Breast epithelium (tissue), 3 donors: ENCODE results near the gene IHH.

Experiments used
- POLR2A ChIP-seq: fragments of 450-650 bp; IDR thresholded peaks from one replicate; pipeline ENCODE4 v1.6.1; 2016; ENCODE audit warnings: antibody characterized with exemption, mild to moderate bottlenecking, moderate library complexity
- POLR2AphosphoS5 ChIP-seq, 3 donors: sonication (generic); formaldehyde crosslinking; IDR thresholded peaks; one replicate each; pipeline ENCODE4 v1.6.1; 2017; ENCODE audit warnings: antibody characterized with exemption in 3 of 3
- TF ChIP-seq, protein P1 (sequence below), 3 donors: fragments of 450-650 bp; IDR thresholded peaks; one replicate each; pipeline ENCODE4 v1.5.1; 2016 to 2017; ENCODE audit warnings: antibody characterized with exemption in 3 of 3, mild to moderate bottlenecking in 3 of 3, moderate library complexity in 3 of 3

DNA sequence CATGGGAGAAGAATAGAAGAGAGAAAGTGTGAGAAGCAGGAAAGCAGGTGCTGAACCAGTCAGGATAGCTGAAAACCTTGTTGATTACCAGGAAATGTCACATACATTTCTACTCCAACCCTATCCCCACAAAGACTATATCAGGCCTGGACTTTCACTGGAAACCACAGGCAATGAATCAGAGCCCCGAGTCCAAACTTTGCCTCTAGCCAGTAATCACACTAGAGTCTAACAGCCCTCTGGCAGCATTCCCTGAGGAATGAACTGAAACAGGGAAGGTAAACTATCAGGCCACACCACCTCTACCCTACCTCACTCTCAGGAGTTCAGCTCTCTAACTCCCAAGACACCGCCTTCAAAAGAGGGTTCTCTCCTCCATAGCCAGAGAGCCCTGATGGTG is 18.7 kb upstream of the IHH start:
- TF ChIP-seq, protein P1, sequence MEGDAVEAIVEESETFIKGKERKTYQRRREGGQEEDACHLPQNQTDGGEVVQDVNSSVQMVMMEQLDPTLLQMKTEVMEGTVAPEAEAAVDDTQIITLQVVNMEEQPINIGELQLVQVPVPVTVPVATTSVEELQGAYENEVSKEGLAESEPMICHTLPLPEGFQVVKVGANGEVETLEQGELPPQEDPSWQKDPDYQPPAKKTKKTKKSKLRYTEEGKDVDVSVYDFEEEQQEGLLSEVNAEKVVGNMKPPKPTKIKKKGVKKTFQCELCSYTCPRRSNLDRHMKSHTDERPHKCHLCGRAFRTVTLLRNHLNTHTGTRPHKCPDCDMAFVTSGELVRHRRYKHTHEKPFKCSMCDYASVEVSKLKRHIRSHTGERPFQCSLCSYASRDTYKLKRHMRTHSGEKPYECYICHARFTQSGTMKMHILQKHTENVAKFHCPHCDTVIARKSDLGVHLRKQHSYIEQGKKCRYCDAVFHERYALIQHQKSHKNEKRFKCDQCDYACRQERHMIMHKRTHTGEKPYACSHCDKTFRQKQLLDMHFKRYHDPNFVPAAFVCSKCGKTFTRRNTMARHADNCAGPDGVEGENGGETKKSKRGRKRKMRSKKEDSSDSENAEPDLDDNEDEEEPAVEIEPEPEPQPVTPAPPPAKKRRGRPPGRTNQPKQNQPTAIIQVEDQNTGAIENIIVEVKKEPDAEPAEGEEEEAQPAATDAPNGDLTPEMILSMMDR (IDR thresholded peaks at IDR 0.05): no peak
- TF ChIP-seq POLR2A (no peak), POLR2AphosphoS5 (IDR thresholded peaks at IDR 0.05) (no peak)
